Subcutaneous abdominal adipose tissue (tissue), 5 donors: ENCODE results near the gene DNAJC1.

Experiments used
- H3K27ac ChIP-seq: one replicate; pipeline ENCODE4 v1.7.0; 2013; ENCODE audit warnings: low read depth, mild to moderate bottlenecking, inconsistent platforms, low read length, moderate library complexity
- H3K27me3 ChIP-seq, 5 donors: one replicate each; pipeline ENCODE4 v1.7.0; 2013; ENCODE audit warnings: low read length in 5 of 5, inconsistent platforms in 1 of 5; ENCODE audit not compliant: control insufficient read depth in 5 of 5, insufficient read depth in 4 of 5
- H3K36me3 ChIP-seq, 5 donors: one replicate each; pipeline ENCODE4 v1.7.0; 2013; ENCODE audit warnings: low read length in 5 of 5; ENCODE audit not compliant: control insufficient read depth in 5 of 5, insufficient read depth in 5 of 5
- H3K4me1 ChIP-seq, 5 donors: one replicate each; pipeline ENCODE4 v1.7.0; 2013; ENCODE audit warnings: low read length in 5 of 5, mild to moderate bottlenecking in 3 of 5, moderate library complexity in 1 of 5; ENCODE audit not compliant: control insufficient read depth in 5 of 5, insufficient read depth in 5 of 5
- H3K4me3 ChIP-seq, 5 donors: one replicate each; pipeline ENCODE4 v1.7.0; 2013; ENCODE audit warnings: low read length in 5 of 5, low read depth in 1 of 5
- H3K9ac ChIP-seq, 5 donors: one replicate each; pipeline ENCODE4 v1.7.0; 2013; ENCODE audit warnings: low read length in 5 of 5, mild to moderate bottlenecking in 4 of 5, moderate library complexity in 3 of 5
- H3K9me3 ChIP-seq, 5 donors: one replicate each; pipeline ENCODE4 v1.7.0; 2013; ENCODE audit warnings: low read length in 5 of 5; ENCODE audit not compliant: control insufficient read depth in 5 of 5
- donor health status: healthy.
- donor health status: healthy.
- donor health status: healthy.
- donor health status: healthy.
- donor health status: healthy.

The DNAJC1 gene

DNA sequence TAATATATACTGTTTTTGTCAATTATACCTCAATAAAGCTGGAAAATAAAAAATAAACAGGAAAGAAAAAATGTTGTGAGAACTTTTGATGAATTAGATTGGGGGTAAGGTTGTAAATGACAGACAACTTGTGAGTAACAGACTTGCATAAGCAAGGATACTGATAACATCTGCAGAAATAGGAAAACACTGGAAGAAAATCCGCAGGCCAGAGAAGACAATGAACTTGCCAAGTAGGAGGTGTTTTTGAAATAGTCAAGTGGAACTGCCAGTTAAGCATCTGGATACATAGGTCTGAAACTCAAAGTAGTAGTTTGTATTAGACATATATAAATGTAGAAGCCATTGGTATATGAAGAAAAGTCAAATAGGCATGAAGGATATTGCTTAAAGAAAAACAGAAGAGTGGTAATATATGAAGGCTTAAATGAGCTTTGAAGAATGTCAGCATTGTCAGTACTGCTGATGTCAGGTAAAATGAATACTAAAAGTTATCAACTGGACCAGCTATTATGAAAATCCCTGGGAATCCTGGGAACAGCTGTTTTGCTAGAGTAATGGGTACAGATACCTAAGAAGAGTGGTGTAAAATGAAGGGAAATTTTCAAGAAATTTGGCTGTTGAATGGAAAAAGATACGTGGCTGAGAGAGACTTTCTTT, 58.7 kb downstream of the DNAJC1 start:
- no peaks in the 10 kb centered on the region for H3K27me3 ChIP-seq
- no peaks in the 10 kb centered on the region for H3K9me3 ChIP-seq
- no peaks in the 10 kb centered on the region for H3K36me3 ChIP-seq
- H3K27ac ChIP-seq = no peak overlapping the region
- H3K9ac ChIP-seq = no peak overlapping the region
- no peak overlapping the region for H3K4me3 ChIP-seq
- H3K4me1 ChIP-seq = peaks cover 0 to 3% (median 0%) of the 10 kb centered on the region in 5 donors

- no peak overlapping the region for H3K9ac ChIP-seq
- H3K27me3 ChIP-seq = no peaks in the 10 kb centered on the region
- no peak overlapping the region for H3K27ac ChIP-seq
- no peaks in the 10 kb centered on the region for H3K9me3 ChIP-seq
- H3K36me3 ChIP-seq = no peaks in the 10 kb centered on the region
- H3K4me1 ChIP-seq = peaks cover 0 to 3% (median 0%) of the 10 kb centered on the region in 5 donors
- no peak overlapping the region for H3K4me3 ChIP-seq
These were observed 59.8 kb downstream of the DNAJC1 start for GRCh38 chr10:21943633-21944265.

GRCh38 chr10:21935439-21936023, 68.0 kb downstream of the DNAJC1 start:
- no peak overlapping the region for H3K27ac ChIP-seq
- no peak overlapping the region for H3K9ac ChIP-seq
- no peak overlapping the region for H3K4me3 ChIP-seq
- H3K4me1 ChIP-seq = no peaks in the 10 kb centered on the region
- H3K9me3 ChIP-seq = peaks cover 4 to 14% (median 11%) of the 10 kb centered on the region in 5 donors
- H3K36me3 ChIP-seq = no peaks in the 10 kb centered on the region
- no peaks in the 10 kb centered on the region for H3K27me3 ChIP-seq

DNA sequence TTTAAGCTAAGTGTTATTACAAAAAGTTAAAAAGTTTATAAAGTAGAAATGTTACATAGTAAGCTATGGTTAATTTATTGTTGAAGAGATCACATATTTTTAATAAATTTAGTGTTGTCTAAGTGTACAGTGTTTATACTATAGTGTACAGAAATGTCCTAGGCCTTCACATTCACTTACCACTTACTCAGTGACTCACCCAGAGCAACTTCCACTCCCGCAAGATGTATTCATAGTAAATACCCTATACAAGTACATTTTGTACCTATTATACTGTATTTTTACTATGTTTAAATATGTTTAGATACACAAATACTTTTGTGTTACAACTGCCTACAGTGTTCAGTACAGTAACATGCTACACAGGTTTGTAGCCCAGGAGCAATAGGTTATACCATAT, 69.2 kb downstream of the DNAJC1 start:
- H3K9me3 ChIP-seq = peaks cover 4 to 14% (median 11%) of the 10 kb centered on the region in 5 donors
- H3K27me3 ChIP-seq = no peaks in the 10 kb centered on the region
- no peak overlapping the region for H3K27ac ChIP-seq
- H3K36me3 ChIP-seq = no peaks in the 10 kb centered on the region
- H3K4me1 ChIP-seq = no peaks in the 10 kb centered on the region
- H3K9ac ChIP-seq = no peak overlapping the region
- H3K4me3 ChIP-seq = no peak overlapping the region

GRCh38 chr10:21929070-21929469, 74.5 kb downstream of the DNAJC1 start:
- H3K27ac ChIP-seq = no peak overlapping the region
- H3K4me1 ChIP-seq = peaks cover 0 to 16% (median 0%) of the 10 kb centered on the region in 5 donors
- no peaks in the 10 kb centered on the region for H3K27me3 ChIP-seq
- no peak overlapping the region for H3K4me3 ChIP-seq
- no peak overlapping the region for H3K9ac ChIP-seq
- H3K36me3 ChIP-seq = no peaks in the 10 kb centered on the region
- H3K9me3 ChIP-seq = no peaks in the 10 kb centered on the region

- H3K9me3 ChIP-seq = no peaks in the 10 kb centered on the region
- H3K9ac ChIP-seq = no peak overlapping the region
- H3K4me3 ChIP-seq = no peak overlapping the region
- H3K4me1 ChIP-seq = peaks cover 0 to 16% (median 0%) of the 10 kb centered on the region in 5 donors
- no peak overlapping the region for H3K27ac ChIP-seq
- H3K27me3 ChIP-seq = no peaks in the 10 kb centered on the region
- H3K36me3 ChIP-seq = no peaks in the 10 kb centered on the region
These were observed 75.7 kb downstream of the DNAJC1 start for GRCh38 chr10:21927631-21928353.

- H3K27me3 ChIP-seq = no peaks in the 10 kb centered on the region
- no peaks in the 10 kb centered on the region for H3K36me3 ChIP-seq
- no peak overlapping the region for H3K27ac ChIP-seq
- H3K9me3 ChIP-seq = no peaks in the 10 kb centered on the region
- H3K9ac ChIP-seq = no peak overlapping the region
- H3K4me1 ChIP-seq = peaks cover 0 to 16% (median 0%) of the 10 kb centered on the region in 5 donors
- H3K4me3 ChIP-seq = no peak overlapping the region
These were observed 76.6 kb downstream of the DNAJC1 start for GRCh38 chr10:21926949-21927348.

DNA sequence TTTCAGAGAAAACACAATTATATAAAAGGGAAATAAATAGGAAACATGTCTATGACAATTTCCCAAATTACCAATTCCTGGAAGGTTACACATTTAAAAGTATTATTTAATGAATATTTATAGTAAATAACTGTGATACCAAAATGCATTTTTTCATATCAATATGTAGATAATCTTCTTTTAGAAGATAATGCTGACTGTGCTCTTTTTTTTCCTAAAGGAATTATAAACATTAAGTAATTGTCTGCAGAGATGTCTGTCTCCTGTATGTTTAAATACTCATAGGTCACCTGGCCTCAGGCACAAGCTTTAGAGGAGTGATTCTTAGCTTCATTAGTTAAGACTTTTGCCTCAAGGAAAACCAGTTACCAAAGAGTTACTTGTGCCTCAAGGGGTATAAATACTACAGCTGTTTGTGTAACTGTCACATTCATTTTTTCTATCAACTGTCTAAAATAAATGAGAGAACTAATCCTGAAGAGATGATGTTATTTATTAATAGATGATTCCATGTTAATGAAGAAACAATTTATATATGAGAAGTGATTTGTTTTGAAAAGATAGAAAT, 77.1 kb downstream of the DNAJC1 start:
- no peaks in the 10 kb centered on the region for H3K36me3 ChIP-seq
- no peaks in the 10 kb centered on the region for H3K9me3 ChIP-seq
- H3K27ac ChIP-seq = no peak overlapping the region
- no peaks in the 10 kb centered on the region for H3K27me3 ChIP-seq
- H3K4me3 ChIP-seq = no peak overlapping the region
- no peak overlapping the region for H3K9ac ChIP-seq
- H3K4me1 ChIP-seq = peaks cover 0 to 16% (median 0%) of the 10 kb centered on the region in 5 donors

- Histone ChIP-seq H3K4me3 (no peak overlapping the region), H3K27me3 (no peaks in the 10 kb centered on the region), H3K9me3 (no peaks in the 10 kb centered on the region), H3K27ac (no peak overlapping the region), H3K36me3 (no peaks in the 10 kb centered on the region), H3K9ac (no peak overlapping the region), H3K4me1 (peaks cover 0 to 16% (median 0%) of the 10 kb centered on the region in 5 donors)
These were observed 77.7 kb downstream of the DNAJC1 start for GRCh38 chr10:21925851-21926250.
